Stimulated activated CD4-positive, alpha-beta T cell treated with anti-CD3 and anti-CD28 coated beads, Interleukin-15, amount 100 ng/mL, for 48 hours (primary cell): ENCODE results near the gene UNC119.
"Not testable (repeated sequence)": the region's sequence is repeated elsewhere in the genome, so short reads cannot be mapped to it uniquely, and the experiment has no call there.

Experiments used
- DNase-seq, 2 donors: peaks; one replicate each; pipeline ENCODE4 v3.0.0-alpha.2; 2020; ENCODE audit warnings: low read depth in 2 of 2

UNC119 gene

GRCh38 chr17:28522281-28522680 is 30.1 kb downstream of the UNC119 start:
- not testable (repeated sequence) for DNase-seq

- DNase-seq, result no peak
Observed at GRCh38 chr17:28521311-28522085, 30.9 kb downstream of the UNC119 start.

GRCh38 chr17:28520687-28521086 is 31.7 kb downstream of the UNC119 start:
- DNase-seq, result no peak

- DNase-seq, result no peak
Observed at GRCh38 chr17:28519236-28519635, 33.2 kb downstream of the UNC119 start.

- DNase-seq, result no peak
Observed at GRCh38 chr17:28518578-28518977, 33.8 kb downstream of the UNC119 start.

- no peak for DNase-seq
Observed at GRCh38 chr17:28518132-28518531, 34.3 kb downstream of the UNC119 start.

- no peak for DNase-seq
Observed at GRCh38 chr17:28515518-28515917, 36.9 kb downstream of the UNC119 start.

- DNase-seq, result no peak
Observed at GRCh38 chr17:28514561-28515002, 37.8 kb downstream of the UNC119 start.

- DNase-seq, result no peak
Observed at GRCh38 chr17:28513476-28513875, 38.9 kb downstream of the UNC119 start.

- no peak for DNase-seq
Observed at GRCh38 chr17:28511858-28512461, 40.5 kb downstream of the UNC119 start.

- DNase-seq, result no peak
Observed at GRCh38 chr17:28509789-28510188, 42.6 kb downstream of the UNC119 start.

GRCh38 chr17:28508211-28508724 is 44.2 kb downstream of the UNC119 start:
- no peak for DNase-seq

GRCh38 chr17:28507567-28508203 is 44.7 kb downstream of the UNC119 start:
- DNase-seq, result no peak

- no peak for DNase-seq
Observed at GRCh38 chr17:28506763-28507487, 45.5 kb downstream of the UNC119 start.

- DNase-seq, result no peak
Observed at GRCh38 chr17:28505986-28506665, 46.3 kb downstream of the UNC119 start, which contains the start of gene FOXN1. Gene FOXN1 (plus strand): TSS chr17:28506348. CDS start chr17:28523970, 17,622 bp downstream.

- DNase-seq, result no peak
Observed at GRCh38 chr17:28503420-28503819, 49.0 kb downstream of the UNC119 start.

- no peak for DNase-seq
Observed at GRCh38 chr17:28501421-28502284, 50.8 kb downstream of the UNC119 start.

GRCh38 chr17:28500712-28501379 is 51.6 kb downstream of the UNC119 start:
- no peak for DNase-seq

GRCh38 chr17:28499684-28500357 is 52.6 kb downstream of the UNC119 start:
- no peak for DNase-seq
